ENCODE data around the gene STK25.

Gene STK25

DNA sequence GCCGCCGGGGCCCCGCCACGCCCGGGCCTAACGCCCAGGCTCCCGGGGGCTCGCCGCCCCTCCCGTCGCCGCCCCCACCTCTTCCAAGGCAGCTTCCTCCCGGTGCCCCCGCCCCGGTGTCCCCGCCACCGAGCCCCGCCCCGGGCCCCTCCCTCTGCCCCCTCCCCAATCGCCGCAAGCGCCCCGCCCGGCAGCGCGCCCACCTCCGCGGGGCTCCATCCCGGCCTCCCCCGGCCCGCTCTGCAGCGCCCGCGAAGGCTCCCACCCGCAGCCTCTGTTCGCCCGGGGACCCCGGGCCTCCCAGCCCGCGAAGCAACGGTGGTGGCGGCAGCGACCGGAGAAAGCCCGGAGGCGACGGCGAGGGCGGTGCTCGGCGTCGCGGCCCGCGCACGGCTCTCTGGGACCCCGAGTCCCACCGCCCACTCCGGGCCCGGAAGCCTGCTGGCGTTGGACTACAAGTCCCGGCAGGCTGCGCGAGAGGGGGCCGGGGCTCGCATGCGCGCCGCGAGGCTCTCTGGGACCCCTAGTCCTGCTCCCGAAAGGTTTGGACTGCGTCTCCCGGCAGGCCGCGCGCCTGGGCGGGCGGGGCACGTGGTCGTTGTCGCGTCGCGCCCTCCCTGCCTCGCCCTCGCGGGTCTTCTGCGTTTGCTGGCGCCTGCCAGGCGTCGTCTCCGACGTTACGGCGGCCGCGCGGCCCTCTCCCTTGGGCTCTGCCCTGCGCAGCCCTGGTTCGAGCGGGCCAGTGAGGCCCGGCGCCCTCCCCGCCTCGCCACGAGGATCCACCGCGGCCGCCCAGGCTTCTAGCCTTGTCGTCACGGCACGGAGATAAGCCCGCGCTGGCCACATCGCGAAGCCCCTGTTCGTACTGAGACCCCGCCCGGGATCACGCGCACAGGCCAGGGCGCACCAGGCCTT is at the start of gene STK25:
Gene STK25 (minus strand): TSS at position 345 of the 915 bp plus-strand sequence. CDS start 549 bp downstream, outside the sequence.
- peak; percentile 97 for DNase-seq

DNA sequence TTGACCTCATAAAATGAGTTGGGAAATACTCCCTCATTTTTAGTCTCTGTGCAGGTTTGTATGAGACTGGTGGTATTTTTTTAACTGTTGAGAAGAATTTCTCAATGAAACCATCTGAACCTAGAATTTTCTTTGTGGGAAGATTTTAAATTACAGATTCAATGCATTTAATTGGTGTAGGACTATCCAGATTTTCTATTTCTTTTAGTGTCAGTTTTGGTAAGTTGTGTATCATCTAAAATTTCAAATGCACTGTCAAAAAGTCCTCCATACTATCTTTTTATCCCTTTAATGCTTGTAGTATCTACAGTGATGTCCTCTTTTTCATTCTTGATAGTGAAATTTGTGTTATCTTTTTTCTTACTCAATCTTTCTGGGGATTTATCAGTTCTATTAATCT is 48.4 kb upstream of the STK25 start:
- no peak for DNase-seq

DNA sequence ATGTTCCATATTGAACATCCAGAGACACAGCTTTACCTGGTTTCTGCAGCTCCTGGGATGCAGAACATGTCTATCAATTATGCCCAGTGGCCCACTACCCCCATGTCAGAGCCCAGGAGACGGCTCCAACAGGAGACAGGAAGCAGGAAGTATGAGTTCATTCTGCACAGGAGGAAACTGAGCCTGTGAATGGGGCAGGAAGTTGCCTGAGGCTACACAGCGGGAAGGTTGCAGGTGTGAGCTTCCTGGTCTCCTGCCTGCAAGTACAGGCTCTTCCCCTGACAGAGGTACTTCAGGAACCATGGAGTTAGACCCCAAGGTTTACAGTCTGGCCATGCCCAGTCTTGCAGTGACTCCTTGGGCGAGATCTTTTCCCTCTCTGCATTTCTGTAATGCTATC is 47.3 kb upstream of the STK25 start:
- DNase-seq = no peak

DNA sequence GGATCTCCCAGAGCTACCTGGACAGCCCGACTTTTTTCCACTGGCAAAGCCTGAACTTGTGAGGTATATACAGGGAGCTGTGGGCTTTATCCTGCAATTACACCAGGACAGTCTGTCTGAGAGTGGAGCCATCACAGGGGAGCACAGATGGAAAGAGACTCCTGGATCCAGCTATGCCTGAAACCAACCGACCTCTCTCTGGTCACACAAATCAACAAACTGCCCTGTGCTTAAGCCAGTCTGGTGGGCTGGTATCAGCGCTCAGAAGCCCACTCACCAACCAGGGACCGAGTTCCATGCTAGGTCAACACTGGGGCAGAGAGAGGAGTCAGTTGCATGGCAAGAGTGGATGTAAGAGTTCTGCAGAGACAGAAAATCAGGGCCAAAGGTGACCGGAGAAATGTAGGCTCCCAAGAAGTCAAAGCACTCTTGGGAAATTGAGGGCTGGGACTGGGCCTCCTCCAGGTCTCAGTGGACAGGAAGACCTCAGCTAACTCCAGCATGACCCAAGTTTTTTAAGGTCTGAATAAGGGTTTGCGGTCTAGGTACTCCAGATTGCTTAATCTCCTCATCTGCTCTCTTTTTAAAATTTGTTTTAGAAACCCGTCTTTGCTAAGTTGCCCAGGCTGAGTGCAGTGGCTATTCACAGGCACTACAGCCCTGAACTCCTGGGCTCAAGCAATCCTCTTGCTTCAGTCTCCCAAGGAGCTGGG is 46.4 kb upstream of the STK25 start:
- no peak for DNase-seq

DNA sequence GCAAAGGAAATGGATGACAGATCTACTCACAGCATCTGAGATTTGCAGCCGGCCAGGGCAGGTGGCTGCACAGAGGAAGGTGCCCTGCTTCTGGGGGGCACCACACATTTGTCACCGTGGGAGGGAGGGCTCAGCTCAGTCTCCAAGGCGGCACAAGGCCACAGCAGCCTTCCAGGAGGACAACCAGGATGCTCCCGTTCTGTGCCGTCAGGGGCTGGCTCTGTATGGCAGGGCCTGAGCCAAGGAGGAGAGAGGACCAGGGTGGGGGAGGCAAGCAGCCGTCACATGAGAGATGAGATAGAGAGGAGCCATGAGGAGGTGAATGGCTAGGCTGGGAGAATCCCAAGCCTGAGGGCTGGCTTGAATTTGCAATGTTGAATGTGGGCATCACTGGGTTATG is 45.6 kb upstream of the STK25 start:
- no peak for DNase-seq

GRCh38 chr2:241553512-241553830 is 45.1 kb upstream of the STK25 start:
- no peak for DNase-seq

- DNase-seq = no peak
Observed at GRCh38 chr2:241551998-241552737, 43.8 kb upstream of the STK25 start.

DNA sequence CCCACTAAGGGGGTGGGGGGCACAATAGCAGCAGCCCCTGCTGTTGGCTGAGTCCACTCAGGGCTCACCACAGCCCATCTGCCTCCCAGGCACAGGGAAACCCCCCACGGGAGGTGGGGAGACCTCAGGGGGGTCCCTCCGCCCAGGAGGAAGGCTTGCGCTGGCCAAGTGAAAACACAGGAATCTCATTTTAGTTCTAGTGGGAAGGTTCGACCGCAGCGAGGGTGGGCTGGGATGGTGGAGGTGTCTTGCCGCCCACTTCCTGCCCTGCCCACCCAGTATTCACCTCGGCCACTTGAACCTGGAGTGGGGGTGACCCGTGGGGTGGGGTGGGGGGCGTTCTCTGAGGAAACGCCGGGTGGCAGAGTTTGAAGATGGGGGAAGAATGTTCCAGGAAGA is 43.2 kb upstream of the STK25 start:
- DNase-seq = no peak

GRCh38 chr2:241550616-241551580 is 42.5 kb upstream of the STK25 start:
- no peak for DNase-seq

DNA sequence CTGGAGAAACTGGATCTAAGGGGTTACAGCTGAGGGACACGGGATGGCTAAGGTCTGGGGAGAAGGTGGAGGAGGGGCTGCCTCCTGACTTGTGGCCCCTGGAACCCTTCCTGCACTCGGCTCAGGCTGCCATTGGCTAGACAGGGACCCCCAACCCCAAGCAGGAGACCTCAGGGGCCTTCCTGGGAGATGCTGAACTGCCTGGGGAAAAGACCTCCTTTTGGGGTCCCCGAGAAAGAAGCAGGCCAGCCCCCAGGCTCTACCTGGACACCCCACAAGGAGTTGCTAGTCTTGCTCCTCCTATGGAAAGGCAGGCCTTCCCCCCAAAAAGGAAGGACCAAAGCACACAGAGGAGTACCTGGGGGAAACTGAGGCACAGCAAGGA is 40.1 kb upstream of the STK25 start:
- DNase-seq = no peak

DNA sequence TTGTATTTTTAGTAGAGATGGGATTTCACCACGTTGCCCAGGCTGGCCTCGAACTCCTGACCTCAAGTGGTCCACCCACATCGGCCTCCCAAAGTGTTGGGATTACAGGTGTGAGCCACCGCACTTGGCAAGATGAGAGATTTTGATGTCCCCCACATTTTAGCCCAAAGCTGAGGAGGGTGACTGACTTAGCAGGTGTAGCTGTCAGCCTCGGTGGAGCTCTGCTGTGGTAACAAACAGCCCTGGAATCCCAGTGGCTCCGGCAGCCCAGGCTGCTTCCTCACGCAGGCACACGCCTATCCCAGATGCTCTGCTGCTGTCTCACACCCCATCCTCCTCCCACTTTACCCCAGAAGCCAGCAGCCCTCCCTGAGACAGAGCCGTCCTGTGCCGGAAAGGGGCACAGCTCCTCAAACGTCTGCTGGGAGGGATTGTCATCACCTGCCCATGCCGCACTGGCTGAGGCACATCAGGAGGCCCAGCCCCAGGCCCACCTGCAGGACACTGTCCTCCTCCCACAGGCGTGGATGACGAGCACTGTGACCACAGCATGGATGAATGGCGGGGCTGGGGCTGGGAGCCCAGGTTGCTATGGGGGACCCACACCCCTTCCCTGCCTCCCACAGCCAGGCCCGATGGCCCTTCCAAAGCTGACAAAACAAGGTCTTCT is 39.5 kb upstream of the STK25 start:
- DNase-seq = no peak

DNA sequence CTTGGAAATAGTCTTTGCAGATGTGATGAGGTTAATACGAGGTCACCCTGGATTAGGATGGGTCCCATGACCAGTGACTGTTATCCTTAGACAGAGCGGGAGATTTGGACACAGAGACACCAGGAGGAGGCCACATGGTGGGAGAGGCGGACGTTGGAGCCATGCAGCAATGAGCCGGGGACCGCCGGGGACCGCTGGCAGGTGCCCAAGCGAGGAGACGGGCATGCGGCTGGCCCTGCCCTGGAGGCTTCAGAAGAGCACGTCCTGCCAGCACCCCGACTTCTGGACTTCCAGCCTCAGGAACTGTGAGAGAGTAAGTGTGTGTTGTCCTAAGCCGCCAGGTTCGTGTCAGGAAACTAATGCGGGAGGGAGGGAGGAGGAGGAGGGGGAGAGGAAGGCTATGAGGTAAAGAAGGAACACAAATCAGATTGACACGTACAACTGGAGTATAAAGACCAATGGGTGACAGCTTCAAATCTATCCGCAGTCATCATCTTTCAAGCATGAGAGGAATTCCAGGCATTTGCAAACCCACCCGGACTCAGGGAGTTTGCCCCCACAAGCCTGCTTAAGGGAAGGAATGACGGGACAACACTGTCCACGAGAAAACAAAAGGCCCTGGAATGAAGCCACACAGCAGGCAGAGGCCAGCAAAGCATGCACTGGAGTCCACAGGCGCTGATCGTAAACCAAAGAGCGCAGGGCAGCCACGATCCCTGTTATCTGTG is 38.6 kb upstream of the STK25 start:
- peak; percentile 37 for DNase-seq

DNA sequence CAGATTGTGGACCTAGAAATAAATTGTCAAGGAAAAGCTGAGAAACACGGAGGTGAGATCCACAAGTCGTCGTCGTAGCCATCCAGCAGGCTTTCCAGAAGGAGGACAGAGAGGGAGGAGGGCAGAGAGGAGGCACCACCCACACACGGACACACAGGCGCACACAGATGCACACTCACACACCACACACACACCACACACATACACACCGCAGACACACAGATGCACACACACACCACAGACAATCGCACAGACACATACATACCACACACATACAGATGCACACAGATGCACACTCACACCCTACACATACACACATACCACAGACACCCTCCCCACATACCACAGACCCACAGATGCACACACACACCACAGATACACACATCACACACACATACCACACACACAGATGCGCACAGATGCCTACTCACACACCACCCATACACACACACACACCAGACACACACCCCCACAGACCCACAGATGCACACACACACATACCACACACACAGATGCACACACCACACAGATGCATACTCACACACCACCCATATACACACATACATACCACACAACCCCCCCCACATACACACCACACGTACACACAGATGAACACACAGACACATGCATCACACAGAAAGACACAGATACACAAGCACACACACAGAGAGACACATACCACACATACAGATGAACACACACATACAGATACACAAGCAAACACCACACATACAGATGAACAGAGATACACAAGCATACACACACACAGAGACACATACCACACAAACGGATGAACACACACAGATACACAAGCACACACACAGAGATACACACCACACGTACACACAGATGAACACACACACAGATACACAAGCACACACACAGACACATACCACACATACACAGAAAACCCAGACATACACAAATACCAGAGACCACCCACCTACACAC is 37.4 kb upstream of the STK25 start:
- no peak for DNase-seq

- DNase-seq = no peak
Observed at GRCh38 chr2:241545106-241545505, 36.7 kb upstream of the STK25 start.

- no peak for DNase-seq
Observed at GRCh38 chr2:241542278-241542605, 33.9 kb upstream of the STK25 start.

DNA sequence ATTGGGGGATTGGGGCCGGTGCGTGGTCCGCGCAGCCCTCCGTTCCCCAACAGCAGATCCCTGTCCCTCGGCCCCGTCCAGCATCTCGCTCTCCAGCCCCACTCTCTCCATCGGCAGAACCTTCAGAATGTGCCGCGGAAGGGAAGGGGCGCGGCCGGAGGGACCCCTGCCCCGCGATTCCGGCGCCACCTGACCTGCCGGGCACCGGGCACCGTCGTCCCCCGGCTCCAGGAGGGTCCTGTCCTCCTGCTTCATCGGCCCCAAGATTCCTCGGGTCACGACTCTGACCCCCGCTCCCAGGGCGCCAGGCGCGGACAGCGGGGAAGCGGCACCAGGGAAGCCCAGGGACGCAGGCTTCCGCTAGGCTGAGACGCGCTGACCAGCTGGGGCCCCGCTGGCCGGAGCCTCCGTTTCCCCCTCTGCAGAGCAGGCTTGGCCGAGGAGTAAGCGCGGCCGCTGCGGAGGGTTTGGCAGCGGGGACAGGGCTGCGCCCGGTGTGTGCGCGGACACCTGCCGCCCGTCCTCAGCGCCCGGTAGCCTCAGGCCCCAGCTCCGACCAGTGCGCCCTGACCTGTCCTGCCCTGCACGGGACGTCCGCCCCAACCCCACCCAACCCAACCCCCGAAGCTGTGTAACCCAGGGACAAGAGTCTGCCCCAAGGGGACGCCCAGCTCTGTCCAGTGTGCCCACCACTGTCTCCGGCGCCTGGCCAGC is 33.3 kb upstream of the STK25 start:
- DNase-seq = no peak

DNA sequence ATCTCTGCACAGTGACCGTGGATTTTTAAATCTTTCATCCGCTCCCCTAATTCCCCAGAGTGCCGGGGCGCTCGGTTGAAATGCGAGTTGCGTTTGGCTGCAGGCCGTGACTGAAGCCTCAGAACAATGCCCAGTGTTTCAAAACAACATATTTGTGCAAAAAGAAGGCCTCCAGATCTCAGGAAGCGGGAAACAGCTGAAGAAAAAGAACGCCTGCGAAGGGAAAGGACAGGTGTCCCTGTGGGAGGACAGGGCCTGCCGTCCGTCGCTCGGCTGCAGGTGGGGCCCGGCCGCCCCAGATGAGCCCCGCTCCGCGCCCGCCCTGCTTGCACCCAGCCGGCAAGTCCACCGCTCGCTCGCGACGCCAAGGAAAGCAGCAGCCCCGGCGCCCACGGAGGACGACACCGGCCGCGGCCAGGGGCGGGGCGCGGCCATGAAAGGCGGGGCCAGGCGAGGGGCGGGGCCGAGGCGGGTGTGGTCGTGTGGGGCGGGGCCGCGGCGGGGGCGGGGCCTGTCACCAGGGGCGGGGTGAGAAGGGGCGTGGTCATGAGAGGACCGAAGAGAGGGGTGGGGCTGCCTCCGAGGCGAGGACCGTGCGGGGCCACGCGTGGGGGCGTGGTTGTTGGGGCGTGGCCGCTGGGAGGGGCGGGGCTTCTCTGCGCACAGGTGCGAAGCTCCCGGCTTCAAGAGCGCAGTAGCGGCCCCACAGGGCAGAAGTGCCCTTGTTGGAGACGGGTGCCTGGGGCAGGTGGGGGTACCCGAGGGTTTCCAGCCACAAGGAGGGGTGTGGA is 32.6 kb upstream of the STK25 start:
- no peak for DNase-seq

DNA sequence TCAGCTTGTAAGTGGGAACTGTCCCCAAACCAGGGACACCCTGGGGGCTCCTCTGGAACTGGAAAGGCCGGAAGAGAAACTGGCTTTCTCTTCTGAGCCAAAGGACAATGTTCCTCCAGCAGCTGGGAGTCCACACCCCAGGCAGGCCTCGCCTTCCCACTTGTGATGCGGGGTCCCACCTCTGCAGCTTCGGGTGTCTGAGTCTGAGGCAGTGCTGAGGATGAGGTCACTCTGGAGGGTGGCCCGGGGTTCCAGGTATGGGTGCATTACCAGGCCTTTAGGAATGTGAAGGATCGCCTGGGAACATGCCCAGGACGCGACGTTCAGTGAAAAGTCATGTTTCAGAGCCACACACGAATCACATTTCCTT is 32.0 kb upstream of the STK25 start:
- DNase-seq = no peak
